ENCODE results near the gene ZRANB3. TPM values are rescaled to one million over a fixed set of nuclear protein-coding genes. Genes with fewer than 3 reads are reported as not detected.
"Not testable (repeated sequence)": the region's sequence is repeated elsewhere in the genome, so short reads cannot be mapped to it uniquely, and the experiment has no call there.

ZRANB3 gene
- total RNA-seq, 3 donors from 2014 or later = 4.9 to 7.3 (median 5.0) TPM

DNA sequence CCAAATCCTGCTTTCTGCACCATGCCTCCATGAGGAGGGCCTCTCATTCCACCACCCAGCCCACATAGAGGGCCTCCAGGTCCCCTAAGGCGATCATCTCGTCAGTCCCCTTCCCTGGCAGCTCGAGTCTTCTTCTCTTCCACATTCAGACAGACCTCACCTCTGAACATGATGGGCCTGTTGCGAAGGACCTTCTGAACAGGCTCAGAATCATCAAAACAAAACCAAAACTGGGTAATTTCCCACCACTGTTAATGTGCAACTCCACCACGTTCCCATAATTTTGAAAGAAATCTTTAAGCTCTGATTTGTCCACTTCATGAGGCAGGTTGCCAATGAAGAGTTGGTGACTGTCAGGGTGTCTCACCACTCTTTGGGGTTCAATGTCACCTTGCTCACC is 20.4 kb downstream of the ZRANB3 start:
- DNase-seq = no peak
- Histone ChIP-seq H3K9me3 (peaks cover 14% of the 10 kb centered on the region), H3K36me3 (ENCODE audit: low read depth) (no peaks in the 10 kb centered on the region), H3K4me3 (no peak overlapping the region), H3K4me1 (ENCODE audit: low read depth) (no peaks in the 10 kb centered on the region)
- TF ChIP-seq, protein P1, sequence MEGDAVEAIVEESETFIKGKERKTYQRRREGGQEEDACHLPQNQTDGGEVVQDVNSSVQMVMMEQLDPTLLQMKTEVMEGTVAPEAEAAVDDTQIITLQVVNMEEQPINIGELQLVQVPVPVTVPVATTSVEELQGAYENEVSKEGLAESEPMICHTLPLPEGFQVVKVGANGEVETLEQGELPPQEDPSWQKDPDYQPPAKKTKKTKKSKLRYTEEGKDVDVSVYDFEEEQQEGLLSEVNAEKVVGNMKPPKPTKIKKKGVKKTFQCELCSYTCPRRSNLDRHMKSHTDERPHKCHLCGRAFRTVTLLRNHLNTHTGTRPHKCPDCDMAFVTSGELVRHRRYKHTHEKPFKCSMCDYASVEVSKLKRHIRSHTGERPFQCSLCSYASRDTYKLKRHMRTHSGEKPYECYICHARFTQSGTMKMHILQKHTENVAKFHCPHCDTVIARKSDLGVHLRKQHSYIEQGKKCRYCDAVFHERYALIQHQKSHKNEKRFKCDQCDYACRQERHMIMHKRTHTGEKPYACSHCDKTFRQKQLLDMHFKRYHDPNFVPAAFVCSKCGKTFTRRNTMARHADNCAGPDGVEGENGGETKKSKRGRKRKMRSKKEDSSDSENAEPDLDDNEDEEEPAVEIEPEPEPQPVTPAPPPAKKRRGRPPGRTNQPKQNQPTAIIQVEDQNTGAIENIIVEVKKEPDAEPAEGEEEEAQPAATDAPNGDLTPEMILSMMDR (IDR thresholded peaks at IDR 0.05) = no peak
- intact Hi-C loops (cut with DNase I, micrococcal nuclease) = no loop called here
- ATAC-seq = no peak

DNA sequence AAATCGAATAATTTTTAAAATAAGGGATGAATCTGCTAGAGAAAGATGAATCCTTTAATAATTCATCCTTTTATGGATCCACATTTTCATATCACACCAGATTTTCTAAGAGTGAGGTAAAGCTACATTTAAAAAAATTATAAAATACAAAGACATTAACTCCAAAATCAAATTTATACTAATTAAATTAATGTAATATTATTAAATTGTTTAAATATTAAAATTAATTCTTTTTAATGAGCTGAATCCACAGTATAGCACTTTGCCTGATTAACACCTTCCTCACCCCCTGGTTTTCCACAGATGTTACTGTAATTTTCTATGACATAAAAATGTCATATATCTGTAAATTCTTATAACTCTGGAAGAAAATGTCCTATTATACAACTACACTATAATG is 26.2 kb downstream of the ZRANB3 start:
- no peak for ATAC-seq
- TF ChIP-seq, protein P1 (IDR thresholded peaks at IDR 0.05) = no peak
- no peak for DNase-seq
- intact Hi-C loops (cut with DNase I, micrococcal nuclease) = no loop called here
- H3K9me3 ChIP-seq = no peaks in the 10 kb centered on the region
- H3K4me1 ChIP-seq (ENCODE audit: low read depth) = no peaks in the 10 kb centered on the region
- H3K4me3 ChIP-seq = no peak overlapping the region
- H3K36me3 ChIP-seq (ENCODE audit: low read depth) = no peaks in the 10 kb centered on the region

DNA sequence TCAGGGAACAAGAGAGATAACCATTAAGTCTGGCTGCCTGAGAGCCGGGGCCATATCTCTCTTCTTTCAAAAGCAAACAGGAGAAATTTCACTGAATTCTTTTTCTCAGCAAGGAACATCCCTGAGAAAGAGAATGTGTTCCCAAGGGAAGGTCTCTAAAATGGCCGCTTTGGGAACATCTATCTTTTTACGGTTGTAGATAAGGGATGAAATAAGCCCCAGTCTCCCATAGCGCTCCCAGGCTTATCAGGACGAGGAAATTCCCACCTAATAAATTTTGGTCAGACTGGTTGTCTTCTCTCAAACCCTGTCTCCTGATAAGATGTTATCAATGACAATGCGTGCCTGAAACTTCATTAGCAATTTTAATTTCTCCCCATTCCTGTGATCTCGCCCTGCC is 32.4 kb downstream of the ZRANB3 start:
- H3K4me1 ChIP-seq (ENCODE audit: low read depth); H3K4me3 ChIP-seq; ATAC-seq; H3K36me3 ChIP-seq (ENCODE audit: low read depth); DNase-seq; intact Hi-C loops (cut with DNase I, micrococcal nuclease): not testable (repeated sequence)
- H3K9me3 ChIP-seq = peaks cover 25% of the 10 kb centered on the region

DNA sequence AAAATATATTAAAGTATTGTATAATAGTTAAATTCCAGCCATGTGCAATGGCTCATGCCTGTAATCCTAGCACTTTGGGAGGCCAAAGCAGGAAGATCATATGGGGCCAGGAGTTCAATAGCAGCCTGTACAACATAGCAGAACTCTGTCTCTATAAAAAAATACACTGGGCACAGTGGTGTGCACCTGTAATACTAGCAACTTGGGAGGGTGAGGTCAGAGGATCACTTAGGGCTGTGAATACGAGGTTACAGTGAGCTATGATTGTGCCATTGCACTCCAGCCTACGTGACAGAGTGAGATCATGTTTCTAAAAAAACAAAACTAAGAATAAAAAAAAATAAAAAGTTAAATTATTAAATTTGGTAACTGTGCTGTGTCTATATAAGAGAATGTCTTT is 36.1 kb downstream of the ZRANB3 start:
- no peak overlapping the region for H3K4me3 ChIP-seq
- DNase-seq (no peak), ATAC-seq (no peak)
- no peaks in the 10 kb centered on the region for H3K4me1 ChIP-seq (ENCODE audit: low read depth)
- no peaks in the 10 kb centered on the region for H3K36me3 ChIP-seq (ENCODE audit: low read depth)
- intact Hi-C loops (cut with DNase I, micrococcal nuclease) = no loop called here
- TF ChIP-seq, protein P1 (IDR thresholded peaks at IDR 0.05) = no peak
- peaks cover 25% of the 10 kb centered on the region for H3K9me3 ChIP-seq

DNA sequence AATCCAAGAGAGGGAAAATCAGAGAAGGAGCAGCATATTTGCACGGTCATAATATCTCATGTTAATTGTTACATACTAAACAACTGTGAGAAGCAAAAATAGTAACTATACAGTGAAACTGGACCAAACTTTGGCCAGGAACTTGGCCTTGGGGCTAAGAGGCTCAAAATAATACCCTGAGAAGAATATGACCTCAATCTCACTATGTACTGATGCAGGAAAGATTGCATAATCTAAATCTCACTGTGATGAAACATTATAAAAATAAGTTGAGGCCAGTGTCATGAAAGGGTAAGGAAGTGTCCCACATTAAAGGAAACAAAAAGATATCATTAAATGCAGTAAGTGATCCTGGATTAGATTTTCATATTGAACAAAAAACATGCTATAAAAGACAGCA is 36.5 kb downstream of the ZRANB3 start:
- no peak for DNase-seq
- H3K9me3 ChIP-seq = peaks cover 23% of the 10 kb centered on the region
- no peak overlapping the region for H3K4me3 ChIP-seq
- TF ChIP-seq, protein P1 (IDR thresholded peaks at IDR 0.05) = no peak
- no peaks in the 10 kb centered on the region for H3K36me3 ChIP-seq (ENCODE audit: low read depth)
- intact Hi-C loops (cut with DNase I, micrococcal nuclease) = no loop called here
- ATAC-seq = no peak
- H3K4me1 ChIP-seq (ENCODE audit: low read depth) = no peaks in the 10 kb centered on the region

DNA sequence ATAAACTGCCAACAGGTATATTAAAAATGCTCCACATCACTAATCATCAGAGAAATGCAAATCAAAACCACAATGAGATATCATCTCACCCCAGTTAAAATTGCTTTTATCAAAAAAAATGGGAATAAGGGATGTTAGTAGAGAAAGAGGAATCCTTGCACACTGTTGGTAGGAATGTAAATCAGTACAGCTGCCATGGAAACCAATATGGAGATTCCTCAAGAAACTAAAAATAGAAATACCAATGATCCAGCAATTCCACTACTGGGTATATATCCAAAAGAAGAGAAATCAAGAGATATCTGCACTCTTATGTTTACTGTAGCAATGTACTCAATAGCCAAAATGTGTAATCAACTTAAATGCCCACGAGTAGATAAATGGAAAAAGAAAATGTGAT is 40.6 kb downstream of the ZRANB3 start:
- no peak for ATAC-seq
- DNase-seq = no peak
- TF ChIP-seq, protein P1 (IDR thresholded peaks at IDR 0.05) = no peak
- intact Hi-C loops (cut with DNase I, micrococcal nuclease) = no loop called here
- no peaks in the 10 kb centered on the region for H3K36me3 ChIP-seq (ENCODE audit: low read depth)
- no peak overlapping the region for H3K4me3 ChIP-seq
- H3K9me3 ChIP-seq = peaks cover 9% of the 10 kb centered on the region
- no peaks in the 10 kb centered on the region for H3K4me1 ChIP-seq (ENCODE audit: low read depth)

All from mucosa of descending colon (tissue), 3 donors.